LNCAP (cell line): ENCODE data around the gene C7orf25.

ENCODE experiments used
- TF ChIP-seq, protein P1 (sequence below): fragments of 450-650 bp; IDR thresholded peaks from 2 replicates; pipeline ENCODE4 v1.5.1; 2017; ENCODE audit warnings: mild to moderate bottlenecking

C7orf25 gene

DNA sequence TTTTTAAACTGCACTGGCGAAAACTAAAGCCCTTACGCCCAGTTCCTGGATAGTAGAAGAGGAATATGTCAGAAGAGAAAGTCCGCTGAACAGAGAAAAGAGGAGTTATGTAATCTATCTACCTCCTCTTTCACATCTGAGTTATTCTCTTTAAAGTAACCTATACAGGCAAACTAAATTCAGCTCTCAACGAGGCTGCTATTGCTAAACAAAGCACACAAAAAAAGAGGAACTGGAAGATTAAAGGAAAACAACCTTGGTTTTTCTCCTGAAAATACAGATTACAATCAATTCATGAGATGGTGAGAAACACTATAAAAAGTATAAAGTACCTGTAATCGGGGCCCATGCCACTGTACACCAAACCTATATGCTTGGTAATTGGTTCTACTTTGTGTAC lies 14.3 kb upstream of the C7orf25 start:
- TF ChIP-seq, protein P1, sequence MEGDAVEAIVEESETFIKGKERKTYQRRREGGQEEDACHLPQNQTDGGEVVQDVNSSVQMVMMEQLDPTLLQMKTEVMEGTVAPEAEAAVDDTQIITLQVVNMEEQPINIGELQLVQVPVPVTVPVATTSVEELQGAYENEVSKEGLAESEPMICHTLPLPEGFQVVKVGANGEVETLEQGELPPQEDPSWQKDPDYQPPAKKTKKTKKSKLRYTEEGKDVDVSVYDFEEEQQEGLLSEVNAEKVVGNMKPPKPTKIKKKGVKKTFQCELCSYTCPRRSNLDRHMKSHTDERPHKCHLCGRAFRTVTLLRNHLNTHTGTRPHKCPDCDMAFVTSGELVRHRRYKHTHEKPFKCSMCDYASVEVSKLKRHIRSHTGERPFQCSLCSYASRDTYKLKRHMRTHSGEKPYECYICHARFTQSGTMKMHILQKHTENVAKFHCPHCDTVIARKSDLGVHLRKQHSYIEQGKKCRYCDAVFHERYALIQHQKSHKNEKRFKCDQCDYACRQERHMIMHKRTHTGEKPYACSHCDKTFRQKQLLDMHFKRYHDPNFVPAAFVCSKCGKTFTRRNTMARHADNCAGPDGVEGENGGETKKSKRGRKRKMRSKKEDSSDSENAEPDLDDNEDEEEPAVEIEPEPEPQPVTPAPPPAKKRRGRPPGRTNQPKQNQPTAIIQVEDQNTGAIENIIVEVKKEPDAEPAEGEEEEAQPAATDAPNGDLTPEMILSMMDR = no peak

DNA sequence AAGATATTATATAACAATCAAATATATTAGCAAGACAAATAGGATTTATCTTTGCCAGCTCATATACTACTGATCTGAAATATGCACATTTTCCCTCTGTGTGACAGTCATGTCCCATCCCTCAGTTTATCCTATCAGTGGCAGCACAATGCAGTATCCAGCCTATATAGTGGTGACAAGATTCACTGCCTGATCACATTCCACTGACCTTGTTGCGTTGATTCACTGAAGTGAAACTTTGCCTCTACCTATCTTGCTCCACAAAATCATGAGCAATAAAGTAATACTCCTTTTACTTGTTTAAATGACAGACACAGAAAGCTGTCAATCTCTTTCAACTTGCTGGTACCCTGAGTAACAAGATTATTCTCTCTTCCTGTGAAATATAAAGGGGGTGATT lies 13.8 kb upstream of the C7orf25 start:
- TF ChIP-seq, protein P1 = no peak

DNA sequence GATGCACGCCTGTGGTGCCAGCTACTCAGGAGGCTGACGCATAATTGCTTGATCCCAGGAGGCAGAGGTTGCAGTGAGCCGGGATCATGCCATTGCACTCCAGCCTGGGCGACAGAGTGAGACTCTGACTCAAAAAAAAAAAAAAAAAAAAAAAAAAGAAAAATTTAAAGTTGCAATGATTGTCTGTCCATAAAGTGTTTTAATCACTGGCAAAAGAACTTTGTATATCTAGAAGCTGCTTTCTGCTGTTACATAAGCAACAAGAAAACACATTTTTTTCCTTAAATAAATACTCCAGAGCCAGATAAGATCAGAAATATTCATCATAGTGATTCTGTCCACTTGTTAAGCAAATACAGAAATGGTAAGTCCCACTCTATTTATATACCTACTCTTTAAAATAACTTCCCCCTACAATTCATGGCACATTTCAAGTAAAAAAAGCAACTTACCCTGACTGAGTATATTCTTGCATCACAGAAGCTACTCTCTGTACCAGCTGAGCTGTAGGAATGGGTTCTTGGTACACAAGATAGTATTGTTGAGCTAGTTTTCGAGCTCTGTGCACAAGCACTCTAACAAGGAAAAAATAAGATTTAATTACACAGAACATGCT lies 12.5 kb upstream of the C7orf25 start:
- TF ChIP-seq, protein P1 = no peak

DNA sequence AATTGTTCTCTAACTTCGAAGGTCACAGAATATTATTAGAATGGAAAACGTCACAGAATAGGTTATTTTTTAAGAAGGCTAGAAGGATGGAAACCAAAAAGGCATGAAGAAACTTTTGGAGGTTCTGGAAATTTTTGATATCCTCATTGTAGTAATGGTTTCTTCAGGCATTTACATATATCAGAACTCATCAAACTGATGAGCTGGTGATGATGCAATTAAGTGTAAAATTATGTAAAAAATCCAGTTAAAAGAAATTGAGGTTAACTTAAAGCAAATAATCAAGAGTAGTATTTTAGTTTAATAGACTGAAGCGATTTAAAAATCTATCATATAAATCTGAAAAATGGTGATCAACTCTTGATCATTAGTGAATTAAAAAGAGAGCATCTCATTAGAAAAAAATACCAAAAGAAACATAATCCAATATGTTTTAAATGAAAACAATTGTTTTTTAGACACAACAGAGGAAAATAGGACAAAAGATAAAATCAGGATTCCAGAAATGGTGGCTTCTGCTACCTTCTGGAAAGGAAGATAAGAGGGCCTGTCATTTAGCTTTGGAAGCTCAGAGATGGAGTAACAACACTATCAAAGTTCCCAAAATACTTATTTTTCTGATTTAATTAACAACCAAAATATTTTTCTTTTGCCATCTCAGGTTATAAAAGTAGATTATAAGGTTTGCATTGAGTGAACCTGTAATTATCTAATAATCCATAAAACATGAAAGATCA lies 10.3 kb upstream of the C7orf25 start:
- TF ChIP-seq, protein P1 = no peak

DNA sequence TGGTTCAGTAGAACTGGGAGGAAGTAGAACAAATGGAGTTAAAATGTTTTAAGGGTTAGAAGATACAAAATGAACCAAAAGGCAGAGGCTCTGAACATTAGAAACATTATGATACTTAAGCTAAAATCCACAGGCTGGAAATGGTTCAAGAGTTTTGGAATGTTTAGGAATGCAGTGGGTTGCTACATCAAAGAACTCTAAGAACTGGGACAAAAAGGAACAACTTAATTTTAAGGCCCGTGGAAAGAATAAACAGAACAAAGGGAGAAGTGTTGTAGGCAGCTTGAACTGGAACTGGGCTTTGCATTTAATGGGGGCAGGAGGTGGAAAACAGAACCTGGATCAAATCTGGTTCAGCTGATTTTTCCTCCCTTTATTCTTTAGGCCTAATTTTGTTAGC lies 3.5 kb upstream of the C7orf25 start:
- TF ChIP-seq, protein P1 = no peak

DNA sequence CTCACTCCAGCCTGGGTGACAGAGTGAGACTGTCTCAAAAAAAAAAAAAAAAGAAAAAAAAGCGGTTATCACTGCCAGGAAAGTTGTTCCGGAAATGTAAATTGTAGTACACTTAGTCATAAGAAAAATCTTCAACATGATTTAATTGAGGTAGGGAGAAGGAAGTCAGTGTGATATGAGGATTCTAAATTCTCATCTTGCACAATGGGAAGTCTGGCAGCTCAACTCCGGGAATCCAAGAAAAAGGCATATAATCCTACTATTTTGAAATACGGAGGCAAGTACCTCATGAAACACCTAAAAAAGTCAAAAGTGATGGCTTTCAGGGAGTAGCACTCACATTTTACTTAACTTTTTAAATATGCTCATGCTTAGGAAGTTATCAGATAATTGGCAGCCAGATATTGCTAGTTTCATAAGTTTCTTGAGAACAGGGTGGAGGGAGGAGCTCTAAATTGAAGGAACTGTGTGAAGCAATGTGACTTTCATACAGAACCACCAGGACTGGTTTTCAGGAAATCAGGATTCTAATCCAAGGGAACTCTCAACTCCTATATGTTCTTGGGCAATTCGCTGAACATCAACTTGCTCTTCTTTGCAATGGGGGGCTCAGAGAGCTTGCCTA lies 2.7 kb upstream of the C7orf25 start:
- TF ChIP-seq, protein P1 = no peak

DNA sequence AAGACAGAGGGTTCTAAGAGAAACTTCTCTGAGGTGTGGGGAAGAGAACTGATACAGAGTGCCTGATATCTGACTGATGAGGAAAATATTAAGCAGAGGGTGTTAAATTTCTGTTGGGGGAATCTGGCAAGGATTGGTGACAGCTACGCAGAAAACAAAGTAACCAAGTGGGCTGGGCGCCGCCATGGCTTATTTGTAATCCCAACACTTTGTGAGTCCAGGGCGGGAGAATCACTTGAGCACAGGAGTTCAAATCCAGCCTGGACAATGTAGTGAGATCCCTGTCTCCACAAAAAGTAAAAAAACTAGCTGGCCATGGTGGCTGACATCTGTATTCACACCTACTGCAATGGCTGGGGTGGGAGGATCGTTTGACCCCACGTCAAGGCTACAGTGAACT lies 2.1 kb upstream of the C7orf25 start:
- TF ChIP-seq, protein P1 = no peak
